ENCODE measurements around the gene ANKRD18A.

The ANKRD18A gene

GRCh38 chr9:38526591-38526990 is 93.8 kb downstream of the ANKRD18A start:
- DNase-seq = no peak

GRCh38 chr9:38523121-38523520 is 97.3 kb downstream of the ANKRD18A start:
- DNase-seq = no peak

GRCh38 chr9:38521762-38522161 is 98.6 kb downstream of the ANKRD18A start:
- no peak for DNase-seq

All from NCI-H82 (cell line).